Bone marrow (tissue), 2 donors: Measurements from ENCODE around the gene SOS1.

Experiments used
- DNase-seq, 2 donors: peaks; one replicate each; lab custom pipeline; 2025; lab: John Stamatoyannopoulos, UW

Gene SOS1

DNA sequence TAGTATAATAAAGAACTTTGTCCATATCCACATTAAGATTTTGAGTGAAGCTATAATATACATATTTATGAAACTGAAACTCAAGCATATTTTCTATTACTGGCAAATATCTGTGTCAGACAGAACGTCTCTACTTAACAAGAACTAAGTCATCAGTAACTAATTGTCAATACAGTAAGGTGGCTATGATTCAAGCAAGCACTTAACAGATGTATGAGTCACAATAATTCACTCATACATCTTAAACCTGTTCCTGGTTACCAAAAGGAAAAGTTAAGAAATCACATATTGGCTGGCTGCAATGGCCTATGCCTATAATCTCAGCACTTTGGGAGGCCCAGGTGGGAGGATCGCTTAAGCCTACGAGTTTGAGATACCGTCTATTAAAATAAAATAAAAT lies 96.0 kb downstream of the SOS1 start:
- no peak for DNase-seq

DNA sequence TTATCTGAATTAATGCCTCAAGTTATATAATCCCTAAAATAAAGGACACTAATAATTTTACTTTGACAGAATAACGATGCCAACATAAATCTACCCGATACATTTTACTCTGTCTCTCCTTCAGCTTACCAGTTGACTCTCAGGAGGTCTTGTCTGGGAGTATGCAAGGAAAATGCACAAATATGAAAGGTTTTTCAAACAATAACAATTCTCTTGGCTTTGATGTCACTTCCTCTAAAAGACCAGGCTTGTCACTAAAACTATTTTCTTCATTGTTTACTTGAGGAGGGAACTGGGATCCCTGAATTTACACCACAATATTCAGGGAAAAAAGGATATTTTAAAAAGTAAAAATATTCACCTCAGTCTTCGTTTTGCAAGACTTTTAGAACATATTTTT lies 97.2 kb downstream of the SOS1 start:
- DNase-seq, result no peak

GRCh38 chr2:39022642-39023235 lies 98.1 kb downstream of the SOS1 start:
- no peak for DNase-seq

GRCh38 chr2:39020383-39020782 lies 100.5 kb downstream of the SOS1 start:
- no peak for DNase-seq

DNA sequence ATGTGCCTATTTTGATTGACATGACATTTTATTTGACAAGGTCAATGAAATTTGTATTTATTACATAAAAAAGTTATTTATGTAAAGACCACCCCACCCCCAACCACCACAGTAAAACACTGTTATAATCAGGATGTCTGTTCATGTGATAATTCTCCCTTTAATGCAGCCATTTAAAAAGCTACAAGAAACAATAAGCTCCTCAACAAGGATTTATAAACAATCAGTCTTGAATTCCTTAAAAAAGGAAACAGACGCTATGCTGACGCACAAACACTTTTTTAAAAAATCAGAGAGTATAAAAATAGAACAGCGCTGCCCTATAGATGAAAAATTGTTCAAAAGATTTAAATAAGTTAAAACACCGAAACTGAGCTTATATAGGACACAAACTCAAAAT lies 102.2 kb downstream of the SOS1 start:
- no peak for DNase-seq

DNA sequence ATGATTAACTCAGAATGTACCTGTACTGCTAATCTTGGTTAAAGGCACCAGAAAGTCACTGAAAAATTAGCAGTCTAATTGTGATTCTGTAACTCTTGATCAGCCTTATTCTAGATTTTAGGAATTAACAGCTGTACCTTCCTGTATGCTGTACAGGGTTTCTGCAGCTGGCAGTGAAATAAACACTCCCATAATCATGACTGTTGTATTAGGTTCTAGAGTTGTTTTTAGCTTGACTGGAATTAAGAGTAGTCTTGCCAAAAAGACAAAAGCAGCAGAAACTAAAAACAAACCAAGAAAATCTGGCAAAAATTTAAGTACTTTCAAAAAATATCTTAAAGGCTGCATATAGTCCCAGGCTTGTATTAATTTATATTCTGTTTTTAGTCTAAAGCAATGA lies 103.5 kb downstream of the SOS1 start:
- DNase-seq, result no peak

- no peak for DNase-seq
Observed at GRCh38 chr2:39015424-39015823, 105.4 kb downstream of the SOS1 start.

DNA sequence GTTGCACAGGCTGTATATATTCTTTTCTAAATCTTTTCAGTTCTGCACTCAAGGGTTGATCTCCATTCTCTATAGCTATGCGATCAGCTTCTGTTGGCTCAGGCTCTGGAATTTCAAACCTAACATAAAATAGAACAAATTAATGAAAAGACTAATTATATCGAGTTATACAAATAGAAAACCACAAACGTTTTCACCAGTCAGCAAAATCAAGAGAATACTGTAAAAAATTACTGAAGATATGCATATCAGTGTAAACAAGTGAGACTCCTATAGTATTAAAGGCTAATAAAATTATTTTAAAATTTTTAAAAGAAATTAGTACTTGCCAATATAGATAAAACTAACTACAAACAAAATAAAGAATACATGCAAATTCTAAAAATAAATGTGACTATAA lies 107.0 kb downstream of the SOS1 start:
- DNase-seq, result no peak

- DNase-seq, result no peak
Observed at GRCh38 chr2:39008665-39009064, 112.2 kb downstream of the SOS1 start.

- no peak for DNase-seq
Observed at GRCh38 chr2:39007875-39008504, 112.9 kb downstream of the SOS1 start.

- DNase-seq, result no peak
Observed at GRCh38 chr2:39000552-39000951, 120.3 kb downstream of the SOS1 start.

- no peak for DNase-seq
Observed at GRCh38 chr2:38997781-38998180, 123.1 kb downstream of the SOS1 start.

DNA sequence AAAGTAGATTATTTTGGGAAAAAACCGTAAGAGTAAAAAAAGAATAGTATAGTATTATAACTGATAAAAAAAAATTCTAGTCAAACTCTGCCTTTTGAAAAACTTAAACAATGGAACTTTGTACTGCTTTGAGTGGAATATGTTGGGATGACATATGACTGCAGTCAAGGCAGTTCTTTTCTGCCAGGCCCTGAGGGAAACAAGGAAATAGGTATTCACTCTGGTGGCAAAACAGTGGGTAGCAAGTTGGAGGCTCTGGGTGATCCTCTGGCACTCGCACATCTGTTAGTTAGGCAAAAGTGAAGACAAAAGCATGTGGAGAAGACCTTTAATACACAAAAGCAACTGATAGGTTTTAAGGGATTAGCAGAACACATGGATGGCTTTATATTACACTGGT lies 129.0 kb downstream of the SOS1 start:
- no peak for DNase-seq

GRCh38 chr2:38988716-38989115 lies 132.1 kb downstream of the SOS1 start:
- DNase-seq, result no peak

DNA sequence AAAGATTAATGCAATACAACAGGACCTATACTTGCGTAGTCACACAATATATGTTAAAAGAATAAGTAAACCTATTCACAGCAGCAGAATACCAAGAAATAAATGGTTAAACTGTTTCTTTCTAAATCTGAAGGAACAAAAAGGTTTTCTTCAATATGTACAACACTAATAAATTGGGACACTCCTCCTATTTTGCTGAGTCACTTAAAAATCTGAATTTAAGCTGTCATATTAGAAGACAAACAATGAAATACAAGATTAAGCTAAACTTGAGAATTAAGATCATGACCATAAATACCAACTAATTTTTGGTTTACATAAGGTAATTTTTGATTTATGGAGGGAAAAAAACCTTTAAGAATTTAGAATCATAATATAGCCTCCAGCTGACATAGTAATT lies 138.4 kb downstream of the SOS1 start:
- no peak for DNase-seq

GRCh38 chr2:38981670-38982357 lies 139.0 kb downstream of the SOS1 start:
- DNase-seq, result no peak

GRCh38 chr2:38981003-38981669 lies 139.7 kb downstream of the SOS1 start:
- no peak for DNase-seq

DNA sequence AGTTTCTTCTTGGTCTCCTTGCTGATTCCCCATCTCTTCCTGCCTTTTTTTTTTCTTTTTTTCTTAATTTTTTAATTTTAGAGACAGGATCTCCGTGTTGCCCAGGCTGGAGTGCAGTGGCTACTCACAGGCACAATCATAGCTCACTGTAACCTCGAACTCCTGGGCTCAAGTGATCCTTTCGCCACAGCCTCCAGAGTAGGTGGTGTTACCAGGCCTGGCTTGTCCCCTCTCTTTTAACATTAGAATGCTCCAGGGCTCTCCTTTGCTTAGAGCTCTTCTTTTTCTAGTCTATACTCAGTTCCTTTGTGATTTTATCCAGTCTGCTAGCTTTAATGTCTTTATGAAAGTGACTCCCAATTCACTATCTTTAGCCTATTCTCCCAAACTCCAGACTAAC lies 141.9 kb downstream of the SOS1 start:
- no peak for DNase-seq

DNA sequence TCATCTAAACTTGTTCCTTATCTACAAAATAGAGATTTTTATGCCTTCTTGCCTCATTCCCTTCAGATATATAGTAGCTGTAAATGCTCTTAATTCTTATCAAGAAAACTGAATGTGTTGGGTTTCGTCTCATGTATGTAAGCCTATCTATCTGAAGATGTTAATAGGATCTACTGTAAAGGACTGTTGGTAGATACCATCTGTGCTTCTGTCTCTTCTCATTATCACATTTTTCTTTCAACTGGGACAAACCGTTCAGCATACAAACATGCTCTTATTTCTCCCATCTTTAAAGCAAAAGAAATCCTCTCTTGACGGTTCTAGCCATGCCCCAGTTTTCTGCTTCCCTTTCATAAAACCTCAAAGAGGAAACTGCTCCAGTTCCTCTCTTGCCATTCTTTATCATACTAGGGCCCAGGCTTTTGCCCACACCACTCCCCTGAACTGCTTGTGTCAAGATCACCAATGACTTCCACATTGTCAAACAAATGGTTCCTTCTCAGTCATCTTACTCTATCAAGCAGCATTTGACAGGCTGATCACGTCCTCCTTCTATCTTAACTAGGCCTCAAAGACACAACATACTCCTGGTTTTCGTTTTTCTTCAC lies 142.5 kb downstream of the SOS1 start:
- DNase-seq, result no peak

DNA sequence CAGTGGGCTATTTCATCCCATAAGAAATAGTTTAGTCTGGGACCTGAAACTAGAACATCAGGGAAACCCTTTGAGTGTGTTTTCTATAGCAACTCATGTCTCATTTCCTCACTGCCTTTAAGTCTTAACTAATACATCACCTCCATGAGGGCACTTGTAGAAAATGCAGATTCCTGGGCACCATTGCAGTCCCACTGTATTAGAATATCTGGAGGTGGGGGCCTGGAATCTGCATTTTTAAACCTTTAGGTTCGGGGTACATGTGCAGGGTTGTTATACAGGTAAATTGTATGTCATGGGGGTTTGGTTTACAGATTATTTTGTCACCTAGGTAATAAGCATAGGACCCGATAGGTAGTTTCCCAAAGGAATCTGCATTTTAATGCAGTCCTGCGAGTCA lies 143.8 kb downstream of the SOS1 start:
- DNase-seq, result no peak

DNA sequence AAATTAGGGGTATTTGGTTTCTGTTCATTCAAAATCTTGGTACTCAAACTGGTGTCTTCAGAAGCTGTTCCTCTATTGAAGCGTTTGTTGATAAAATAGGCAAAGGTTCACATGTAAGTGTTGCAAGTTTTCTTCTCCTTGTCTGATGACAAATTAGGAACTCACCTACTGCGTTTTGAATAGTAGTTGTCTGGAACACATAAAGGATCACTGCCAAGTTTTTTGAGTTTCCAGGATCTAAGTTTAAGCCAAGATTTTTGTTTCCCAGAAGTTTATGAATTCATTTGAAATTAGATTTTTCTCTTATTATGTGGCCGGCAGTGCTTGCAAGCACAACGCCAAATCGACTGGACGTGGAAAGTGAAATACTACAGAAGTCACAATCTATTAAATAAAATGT lies 145.8 kb downstream of the SOS1 start:
- DNase-seq, result no peak

- no peak for DNase-seq
Observed at GRCh38 chr2:38973266-38973665, 147.6 kb downstream of the SOS1 start.

- DNase-seq, result no peak
Observed at GRCh38 chr2:38971377-38971776, 149.5 kb downstream of the SOS1 start.
